Limb (tissue), 2 donors: ENCODE results near the gene TMEM161B.
"Not testable (repeated sequence)": the region's sequence is repeated elsewhere in the genome, so short reads cannot be mapped to it uniquely, and the experiment has no call there.

Experiments
- DNase-seq, 2 donors: peaks; one replicate each; pipeline ENCODE4 v3.0.0-alpha.2; 2016; ENCODE audit errors: extremely low spot score in 2 of 2

TMEM161B gene

GRCh38 chr5:88248743-88249540 lies 19.7 kb downstream of the TMEM161B start:
- no peak for DNase-seq

GRCh38 chr5:88248094-88248493 lies 20.6 kb downstream of the TMEM161B start:
- DNase-seq = no peak

GRCh38 chr5:88245893-88246244 lies 22.8 kb downstream of the TMEM161B start:
- DNase-seq = no peak

- DNase-seq = no peak
These were observed 23.3 kb downstream of the TMEM161B start for GRCh38 chr5:88245241-88245892.

- no peak for DNase-seq
These were observed 24.0 kb downstream of the TMEM161B start for GRCh38 chr5:88244686-88245085.

GRCh38 chr5:88243493-88243892 lies 25.2 kb downstream of the TMEM161B start:
- DNase-seq = not testable (repeated sequence)

- no peak for DNase-seq
These were observed 29.9 kb downstream of the TMEM161B start for GRCh38 chr5:88238732-88239131.

GRCh38 chr5:88236866-88237642 lies 31.6 kb downstream of the TMEM161B start:
- no peak for DNase-seq

- DNase-seq = no peak
These were observed 32.8 kb downstream of the TMEM161B start for GRCh38 chr5:88235828-88236227.

GRCh38 chr5:88235346-88235745 lies 33.3 kb downstream of the TMEM161B start:
- no peak for DNase-seq

GRCh38 chr5:88230546-88231066 lies 38.0 kb downstream of the TMEM161B start:
- DNase-seq = no peak

GRCh38 chr5:88226881-88227450 lies 41.7 kb downstream of the TMEM161B start:
- DNase-seq = no peak

- DNase-seq = no peak
These were observed 54.0 kb downstream of the TMEM161B start for GRCh38 chr5:88214655-88215054.

GRCh38 chr5:88207575-88207974 lies 61.1 kb downstream of the TMEM161B start:
- DNase-seq = no peak

- DNase-seq = no peak
These were observed 64.5 kb downstream of the TMEM161B start for GRCh38 chr5:88203981-88204750.

- no peak for DNase-seq
These were observed 73.0 kb downstream of the TMEM161B start for GRCh38 chr5:88195636-88196035.

- DNase-seq = no peak
These were observed 74.7 kb downstream of the TMEM161B start for GRCh38 chr5:88193896-88194295.

GRCh38 chr5:88190106-88190834 lies 78.4 kb downstream of the TMEM161B start:
- no peak for DNase-seq

- DNase-seq = not testable (repeated sequence)
These were observed 79.2 kb downstream of the TMEM161B start for GRCh38 chr5:88189484-88189883.

- DNase-seq = no peak
These were observed 80.0 kb downstream of the TMEM161B start for GRCh38 chr5:88188458-88189132.
